ENCODE data around the gene UTS2B.
A peak's percentile ranks its signal among the peaks of the same experiment; 100 is the strongest.

Gene UTS2B

DNA sequence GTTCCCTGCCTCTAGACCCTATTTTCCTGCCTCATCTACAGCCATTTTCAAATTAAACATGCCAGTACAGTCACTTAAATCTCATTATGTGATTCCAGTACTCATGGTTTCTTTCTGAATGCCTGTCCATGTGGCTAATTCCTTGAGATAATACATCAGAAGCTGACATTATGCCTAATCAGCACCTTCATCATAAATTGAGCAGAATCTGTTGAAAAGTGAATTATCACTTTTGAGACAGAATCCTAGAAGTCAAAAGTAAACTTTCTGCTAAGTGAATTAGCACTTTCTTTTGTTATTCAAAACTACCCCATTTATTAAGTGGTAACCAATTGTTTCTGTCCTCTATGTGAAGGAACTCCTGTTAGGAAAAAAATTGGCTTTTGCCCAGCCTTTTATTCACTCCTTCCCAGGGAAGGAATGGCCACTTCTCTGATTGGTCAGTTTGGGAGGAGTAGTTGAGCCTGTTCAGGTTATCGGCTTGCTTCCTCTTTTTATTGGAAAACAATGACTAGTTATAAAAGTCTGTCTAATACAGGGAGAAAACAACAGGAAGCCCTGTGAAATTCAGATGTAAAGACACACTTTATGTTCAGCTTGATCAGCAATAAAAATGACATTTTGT is 90.8 kb downstream of the UTS2B start:
- Mint-ChIP-seq H3K27ac (no peak overlapping the region), H3K27me3 (no peaks in the 10 kb centered on the region), H3K9me3 (no peaks in the 10 kb centered on the region), H3K4me3 (no peak overlapping the region), H3K4me1 (peaks cover 11 to 27% of the 10 kb centered on the region in 2 donors), H3K36me3 (no peaks in the 10 kb centered on the region)
- DNase-seq (no peak), ATAC-seq (replicated peaks) (no peak)

- no peak overlapping the region for H3K27ac Mint-ChIP-seq
- no peak for ATAC-seq (replicated peaks)
- no peaks in the 10 kb centered on the region for H3K27me3 Mint-ChIP-seq
- H3K4me1 Mint-ChIP-seq: peaks cover 11 to 27% of the 10 kb centered on the region in 2 donors
- no peak for DNase-seq
- H3K9me3 Mint-ChIP-seq: no peaks in the 10 kb centered on the region
- H3K4me3 Mint-ChIP-seq: no peak overlapping the region
- no peaks in the 10 kb centered on the region for H3K36me3 Mint-ChIP-seq
Observed at GRCh38 chr3:191238321-191238817, 92.0 kb downstream of the UTS2B start.

DNA sequence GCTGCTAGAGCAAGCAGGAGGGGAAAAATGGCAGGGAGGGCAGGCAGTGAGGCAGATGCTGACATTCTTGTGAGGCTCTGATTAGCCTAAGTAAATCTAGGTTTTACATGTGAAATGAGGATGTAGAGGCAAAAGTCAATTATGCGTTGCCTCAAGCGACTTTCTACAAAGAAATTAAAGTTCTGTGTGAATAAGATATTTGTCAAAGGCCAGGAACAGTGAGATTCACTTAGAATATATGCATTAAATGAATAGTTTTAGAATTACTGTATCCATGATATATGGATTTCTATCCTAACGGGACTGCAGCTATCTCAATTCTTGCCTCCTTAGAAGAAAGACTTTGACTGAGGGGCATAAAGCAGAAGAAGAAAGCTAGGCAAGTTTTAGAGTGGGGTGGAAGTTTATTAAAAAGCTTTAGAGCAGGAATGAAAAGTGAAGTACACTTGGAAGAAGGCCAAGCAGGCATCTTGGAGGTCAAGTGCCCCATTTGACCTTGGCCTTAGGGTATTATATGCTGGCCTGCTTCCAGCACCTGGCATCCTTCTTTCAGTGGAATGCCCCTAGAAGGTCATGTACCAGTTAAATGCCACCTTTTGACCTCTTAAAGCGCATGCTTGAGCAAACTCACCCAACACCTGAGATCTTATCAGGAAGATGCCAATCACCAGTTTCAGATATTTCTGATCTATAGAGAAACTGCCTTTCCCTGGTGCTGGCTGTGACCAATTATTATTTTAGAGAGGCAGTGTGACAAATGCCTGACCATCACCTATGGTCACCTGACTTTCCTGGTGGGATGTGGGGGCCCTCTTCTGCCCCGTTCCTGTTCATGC is 93.1 kb downstream of the UTS2B start:
- Mint-ChIP-seq H3K9me3 (no peaks in the 10 kb centered on the region), H3K36me3 (no peaks in the 10 kb centered on the region), H3K4me3 (no peak overlapping the region), H3K27ac (no peak overlapping the region), H3K27me3 (no peaks in the 10 kb centered on the region), H3K4me1 (peaks cover 11 to 27% of the 10 kb centered on the region in 2 donors)
- no peak for DNase-seq
- ATAC-seq (replicated peaks): no peak

DNA sequence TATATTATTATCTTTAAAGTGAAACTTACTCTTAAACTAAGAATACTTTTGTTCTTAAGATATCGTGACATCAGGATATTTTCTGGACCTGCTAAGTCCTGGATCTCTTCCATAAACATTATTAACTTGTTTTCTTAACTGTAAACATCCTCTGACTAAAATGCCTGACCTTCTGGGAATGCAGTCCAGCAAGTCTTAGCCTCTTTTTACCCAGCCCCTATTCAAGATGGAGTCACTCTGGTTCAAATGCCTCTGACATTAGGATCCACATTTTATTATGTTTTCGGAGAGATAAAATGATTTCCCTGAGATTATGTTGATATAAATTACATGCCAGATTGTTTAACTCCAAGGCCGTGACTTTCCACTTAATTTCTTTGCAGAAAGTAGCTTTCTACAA is 93.7 kb downstream of the UTS2B start:
- H3K27ac Mint-ChIP-seq: no peak overlapping the region
- DNase-seq: no peak
- no peak overlapping the region for H3K4me3 Mint-ChIP-seq
- peaks cover 11 to 27% of the 10 kb centered on the region in 2 donors for H3K4me1 Mint-ChIP-seq
- H3K27me3 Mint-ChIP-seq: no peaks in the 10 kb centered on the region
- no peak for ATAC-seq (replicated peaks)
- H3K9me3 Mint-ChIP-seq: no peaks in the 10 kb centered on the region
- no peaks in the 10 kb centered on the region for H3K36me3 Mint-ChIP-seq

DNA sequence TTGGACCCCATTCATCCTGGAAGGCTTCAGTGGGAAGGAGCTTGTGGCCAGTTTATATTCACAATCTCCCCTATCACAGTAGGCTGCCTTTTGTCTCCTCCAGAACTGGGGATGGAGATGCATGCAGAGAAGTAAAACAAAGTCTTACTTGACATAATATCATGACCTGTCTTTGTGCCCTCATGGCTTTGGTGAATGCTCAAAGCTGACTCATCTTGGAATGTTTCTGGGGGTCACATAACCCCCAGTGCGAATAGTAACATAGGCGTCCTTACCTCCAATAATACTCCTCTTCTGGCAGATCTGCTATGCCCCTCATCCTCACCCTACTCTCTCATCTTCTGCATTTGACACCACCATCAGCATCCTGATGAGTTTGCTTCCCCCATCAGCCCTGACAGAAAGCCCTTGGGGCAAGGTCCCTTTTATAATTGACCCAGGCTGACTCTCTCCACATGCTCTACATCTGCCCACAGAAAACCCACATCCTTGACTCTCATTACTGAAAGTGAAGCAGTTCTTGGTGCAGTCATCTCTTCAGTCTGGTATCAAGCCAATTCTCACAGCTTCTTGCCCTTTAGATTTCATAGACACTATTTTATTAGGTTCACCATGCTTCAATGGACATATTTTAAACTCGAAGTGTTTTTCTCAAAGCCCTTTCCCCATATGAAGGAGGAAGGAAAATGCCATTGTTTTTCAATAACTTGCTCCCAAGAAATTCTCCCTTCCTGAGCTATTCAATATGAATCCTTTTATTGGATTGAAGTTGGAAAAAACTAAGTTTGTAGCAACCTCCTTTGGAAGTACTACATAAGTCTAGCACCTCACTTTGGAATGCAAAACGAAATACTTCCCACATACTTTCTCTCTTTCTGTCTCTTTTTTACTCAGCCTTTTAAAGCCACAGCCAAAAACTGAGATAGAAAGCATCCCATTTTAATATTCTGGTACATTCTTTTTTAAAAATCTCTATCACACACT is 94.7 kb downstream of the UTS2B start:
- Mint-ChIP-seq H3K4me3 (no peak overlapping the region), H3K4me1 (peaks cover 11 to 27% of the 10 kb centered on the region in 2 donors), H3K36me3 (no peaks in the 10 kb centered on the region), H3K27me3 (no peaks in the 10 kb centered on the region), H3K9me3 (no peaks in the 10 kb centered on the region), H3K27ac (peak overlapping the region; percentile 4)
- ATAC-seq (replicated peaks) (peak; percentile 98 to 99), DNase-seq (peak; percentile 47)

GRCh38 chr3:191234216-191234615 is 96.1 kb downstream of the UTS2B start:
- Mint-ChIP-seq H3K36me3 (no peaks in the 10 kb centered on the region), H3K4me1 (peaks cover 11 to 27% of the 10 kb centered on the region in 2 donors), H3K4me3 (no peak overlapping the region), H3K9me3 (no peaks in the 10 kb centered on the region), H3K27me3 (no peaks in the 10 kb centered on the region), H3K27ac (no peak overlapping the region)
- ATAC-seq (replicated peaks): no peak
- no peak for DNase-seq

- no peak for DNase-seq
- no peaks in the 10 kb centered on the region for H3K36me3 Mint-ChIP-seq
- H3K27ac Mint-ChIP-seq: no peak overlapping the region
- H3K9me3 Mint-ChIP-seq: no peaks in the 10 kb centered on the region
- no peak overlapping the region for H3K4me3 Mint-ChIP-seq
- H3K27me3 Mint-ChIP-seq: no peaks in the 10 kb centered on the region
- ATAC-seq (replicated peaks): no peak
- no peaks in the 10 kb centered on the region for H3K4me1 Mint-ChIP-seq
Observed at GRCh38 chr3:191227541-191227940, 102.8 kb downstream of the UTS2B start.

GRCh38 chr3:191221638-191222037 is 108.7 kb downstream of the UTS2B start:
- H3K9me3 Mint-ChIP-seq: peaks cover 4 to 5% of the 10 kb centered on the region in 2 donors
- ATAC-seq (replicated peaks) (no peak), DNase-seq (no peak)
- no peak overlapping the region for H3K27ac Mint-ChIP-seq
- no peak overlapping the region for H3K4me3 Mint-ChIP-seq
- no peaks in the 10 kb centered on the region for H3K36me3 Mint-ChIP-seq
- H3K27me3 Mint-ChIP-seq: peaks cover 7 to 12% of the 10 kb centered on the region in 2 donors
- H3K4me1 Mint-ChIP-seq: no peaks in the 10 kb centered on the region

GRCh38 chr3:191220908-191221307 is 109.4 kb downstream of the UTS2B start:
- Mint-ChIP-seq H3K9me3 (peaks cover 5 to 7% of the 10 kb centered on the region in 2 donors), H3K36me3 (no peaks in the 10 kb centered on the region), H3K27me3 (peaks cover 12 to 14% of the 10 kb centered on the region in 2 donors), H3K4me3 (no peak overlapping the region), H3K4me1 (no peaks in the 10 kb centered on the region), H3K27ac (no peak overlapping the region)
- DNase-seq (no peak), ATAC-seq (replicated peaks) (no peak)

DNA sequence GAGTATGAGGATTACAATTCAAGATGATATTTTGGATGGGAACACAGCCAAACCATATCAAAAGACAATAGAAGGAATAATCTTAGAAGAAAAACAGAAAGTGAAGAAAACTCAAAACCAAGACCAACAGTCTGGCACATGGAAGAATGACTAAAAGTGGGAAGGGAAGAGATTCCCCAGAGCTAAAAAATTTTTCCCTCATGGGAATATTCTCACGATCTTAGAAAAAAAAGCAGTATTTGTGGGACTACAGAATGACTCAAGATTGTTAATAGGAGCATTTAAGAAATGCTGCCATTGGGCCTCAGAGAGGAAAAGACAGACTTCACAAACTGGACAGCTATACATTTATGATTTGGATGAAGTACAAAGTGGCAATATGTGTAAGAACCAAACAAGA is 113.0 kb downstream of the UTS2B start:
- Mint-ChIP-seq H3K27ac (no peak overlapping the region), H3K27me3 (peaks cover 12 to 15% of the 10 kb centered on the region in 2 donors), H3K4me1 (no peaks in the 10 kb centered on the region), H3K36me3 (no peaks in the 10 kb centered on the region), H3K4me3 (no peak overlapping the region), H3K9me3 (peaks cover 7 to 12% of the 10 kb centered on the region in 2 donors)
- DNase-seq (no peak), ATAC-seq (replicated peaks) (no peak)
